ENCODE data around the gene ACLY.
"Not testable (repeated sequence)": the region's sequence is repeated elsewhere in the genome, so short reads cannot be mapped to it uniquely, and the experiment has no call there.

ACLY gene

DNA sequence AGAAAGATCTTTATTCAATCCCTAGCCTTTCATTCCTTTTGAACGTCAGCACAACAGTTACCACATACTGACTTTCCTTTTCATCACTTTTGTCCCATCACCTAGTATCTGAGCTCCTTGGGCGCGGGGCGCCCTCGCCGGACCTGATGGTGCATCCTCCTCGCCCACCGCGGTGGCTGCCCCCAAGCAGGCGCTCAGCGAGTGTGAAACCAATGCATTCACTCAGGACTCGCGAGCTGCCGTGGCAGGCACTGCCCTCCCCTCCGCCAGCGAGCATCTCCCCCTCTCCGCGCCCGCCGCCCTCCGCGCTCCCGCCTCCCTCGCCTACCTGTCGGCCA lies 54.3 kb downstream of the ACLY start:
- DNase-seq (ENCODE audit: low spot score in 2 of 2) (no peak), ATAC-seq (ENCODE audit: low read depth) (no peak)
- Mint-ChIP-seq H3K4me1 (peaks cover 13% of the 10 kb centered on the region), H3K27ac (no peak overlapping the region), H3K4me3 (no peak overlapping the region), H3K9me3 (no peaks in the 10 kb centered on the region), H3K27me3 (no peaks in the 10 kb centered on the region), H3K36me3 (peaks cover 4% of the 10 kb centered on the region)

DNA sequence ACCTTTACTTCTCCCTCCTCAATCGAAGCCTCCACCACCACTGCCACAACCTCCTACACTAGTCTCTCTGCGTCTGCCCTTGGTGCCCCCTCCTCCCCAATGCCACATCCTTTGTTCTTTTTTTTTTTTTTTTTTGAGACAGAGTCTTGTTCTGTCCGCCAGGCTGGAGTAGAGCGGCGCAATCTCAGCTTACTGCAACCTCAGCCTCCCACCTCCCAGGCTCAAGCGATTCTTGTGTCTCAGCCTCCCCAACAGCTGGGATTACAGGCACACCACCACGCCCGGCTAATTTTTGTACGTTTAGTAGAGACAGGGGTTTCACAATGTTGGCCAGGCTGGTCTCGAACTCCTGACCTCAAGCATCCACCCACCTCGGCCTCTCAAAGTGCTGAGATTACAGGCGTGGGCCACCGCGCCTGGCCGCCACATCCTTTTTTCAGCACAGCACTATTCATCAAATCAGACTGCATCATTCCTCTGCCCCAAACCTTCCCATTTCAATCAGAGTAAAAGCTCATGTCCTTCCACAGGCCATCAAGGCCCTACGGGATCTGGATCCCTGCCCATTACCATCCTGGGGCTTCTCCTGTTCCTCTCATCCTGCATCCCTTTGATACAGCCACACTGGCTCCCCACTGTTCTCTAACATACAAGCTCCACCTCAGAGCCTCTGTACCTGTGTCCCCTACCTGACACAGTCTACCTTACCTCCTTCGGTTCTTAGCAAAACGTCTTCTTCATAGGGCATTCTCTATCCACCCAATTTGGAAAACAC lies 55.5 kb downstream of the ACLY start:
- peaks cover 13% of the 10 kb centered on the region for H3K4me1 Mint-ChIP-seq
- no peaks in the 10 kb centered on the region for H3K9me3 Mint-ChIP-seq
- H3K27me3 Mint-ChIP-seq: no peaks in the 10 kb centered on the region
- ATAC-seq (ENCODE audit: low read depth): no peak
- no peak overlapping the region for H3K4me3 Mint-ChIP-seq
- peaks cover 2% of the 10 kb centered on the region for H3K36me3 Mint-ChIP-seq
- DNase-seq (ENCODE audit: low spot score in 2 of 2): no peak
- no peak overlapping the region for H3K27ac Mint-ChIP-seq

DNA sequence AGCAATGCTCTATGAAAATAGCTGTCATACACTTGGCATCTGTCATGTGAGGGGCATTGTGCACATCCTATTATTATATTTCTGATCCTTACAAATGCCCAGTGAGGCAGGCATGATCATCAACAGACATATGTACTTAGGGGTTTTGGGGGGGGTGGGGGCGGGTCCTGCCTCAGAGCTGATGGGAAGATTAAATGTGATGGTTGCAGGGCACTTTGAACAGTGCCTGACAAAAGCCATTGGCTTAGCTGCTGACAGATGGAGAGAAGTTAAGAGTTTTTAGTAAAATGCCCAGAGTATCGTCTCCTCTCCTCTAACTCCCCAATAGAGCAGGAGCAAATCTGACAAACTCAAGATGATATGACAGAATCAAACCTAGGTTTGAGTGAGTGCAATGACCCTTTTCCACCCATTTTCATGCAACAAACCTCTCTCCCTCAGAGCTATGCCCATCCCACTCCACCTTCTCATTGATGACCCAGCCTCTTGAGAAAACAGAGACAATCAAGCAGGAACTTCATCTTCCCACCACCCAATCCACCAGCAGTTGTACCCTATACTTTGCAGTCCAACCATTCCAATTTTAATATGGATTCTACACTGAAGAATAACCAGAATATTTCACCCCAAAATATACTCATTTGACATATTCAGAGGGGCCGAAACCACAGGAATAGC lies 58.4 kb downstream of the ACLY start:
- Mint-ChIP-seq H3K4me3 (no peak overlapping the region), H3K4me1 (peaks cover 10% of the 10 kb centered on the region), H3K9me3 (no peaks in the 10 kb centered on the region), H3K27ac (no peak overlapping the region), H3K27me3 (no peaks in the 10 kb centered on the region), H3K36me3 (peaks cover 4% of the 10 kb centered on the region)
- DNase-seq (ENCODE audit: low spot score in 2 of 2) (no peak), ATAC-seq (ENCODE audit: low read depth) (no peak)

DNA sequence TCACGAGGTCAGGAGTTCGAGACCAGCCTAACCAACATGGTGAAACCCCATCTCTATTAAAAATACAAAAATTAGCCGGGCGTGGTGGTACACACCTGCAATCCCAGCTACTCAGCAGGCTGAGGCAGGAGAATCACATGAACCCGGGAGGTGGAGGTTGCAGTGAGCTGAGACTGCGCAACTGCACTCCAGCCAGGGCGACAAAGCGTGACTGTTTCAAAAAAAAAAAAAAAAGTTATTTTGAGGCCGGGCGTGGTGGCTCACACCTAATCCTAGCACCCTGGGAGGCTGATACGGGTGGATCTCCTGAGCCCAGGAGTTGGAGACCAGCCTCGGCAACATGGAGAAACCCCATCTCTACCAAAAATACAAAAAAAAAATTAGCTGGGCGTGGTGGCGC lies 67.4 kb downstream of the ACLY start:
- not testable (repeated sequence) for H3K4me3 Mint-ChIP-seq; H3K9me3 Mint-ChIP-seq; H3K27me3 Mint-ChIP-seq; H3K36me3 Mint-ChIP-seq; H3K27ac Mint-ChIP-seq; DNase-seq (ENCODE audit: low spot score in 2 of 2)
- H3K4me1 Mint-ChIP-seq: peaks cover 11% of the 10 kb centered on the region
- peak; percentile 53 for ATAC-seq (ENCODE audit: low read depth)

DNA sequence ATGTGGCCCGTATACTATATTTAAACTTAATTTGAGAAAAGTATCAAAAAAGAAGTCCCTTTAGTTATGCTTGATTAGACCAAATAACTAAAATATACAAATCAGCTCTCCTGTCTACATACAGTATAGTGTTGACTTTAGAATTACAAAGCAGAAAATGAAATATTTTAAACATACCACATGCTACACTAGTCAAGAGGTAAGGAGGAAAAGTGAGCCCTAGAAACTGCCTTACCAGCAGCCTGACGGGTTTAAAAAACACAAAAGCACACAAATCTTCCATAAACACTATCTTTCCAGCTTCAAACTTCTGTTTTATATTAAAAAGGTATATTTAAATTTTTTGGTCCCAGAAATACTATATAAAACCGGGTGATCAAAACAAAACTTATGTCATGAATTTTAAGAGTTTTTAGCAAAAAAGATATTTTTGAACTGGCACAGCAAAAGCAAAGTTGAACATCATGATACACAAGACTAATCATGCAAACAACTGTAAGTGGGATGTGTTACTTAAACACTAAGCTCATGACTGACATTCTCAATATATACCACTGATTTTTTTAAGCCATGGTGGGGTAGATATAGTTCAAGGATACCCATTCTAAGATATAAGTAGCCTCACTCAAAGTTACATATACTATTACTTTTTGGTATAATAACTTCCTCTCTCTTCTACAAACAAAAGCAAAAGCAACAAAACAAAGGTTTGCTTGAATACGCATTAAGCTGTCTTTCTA lies 69.3 kb downstream of the ACLY start:
- Mint-ChIP-seq H3K4me1 (peaks cover 14% of the 10 kb centered on the region), H3K4me3 (no peak overlapping the region)
- no peak for DNase-seq (ENCODE audit: low spot score in 2 of 2)

DNA sequence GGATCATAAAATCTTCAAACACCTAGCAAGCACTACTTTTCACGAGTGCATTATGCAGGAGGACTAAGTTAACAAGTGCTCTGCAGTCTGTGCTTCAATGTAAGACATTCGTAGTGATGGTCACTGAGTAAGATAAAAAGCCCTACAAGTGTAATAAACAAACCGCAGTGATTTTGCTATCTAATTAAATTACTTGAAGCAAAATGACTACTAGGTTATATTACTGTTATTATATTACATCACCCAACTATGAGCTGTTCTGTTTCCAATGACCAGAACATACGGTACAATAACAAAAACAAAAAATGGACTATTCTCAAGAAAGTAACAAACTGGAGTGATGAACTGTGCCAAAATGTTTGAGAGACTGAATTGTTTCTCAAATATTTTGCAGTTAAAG lies 70.0 kb downstream of the ACLY start:
- Mint-ChIP-seq H3K4me3 (no peak overlapping the region), H3K4me1 (peaks cover 14% of the 10 kb centered on the region), H3K27me3 (no peaks in the 10 kb centered on the region), H3K27ac (no peak overlapping the region), H3K36me3 (peaks cover 2% of the 10 kb centered on the region), H3K9me3 (no peaks in the 10 kb centered on the region)
- no peak for DNase-seq (ENCODE audit: low spot score in 2 of 2)
- ATAC-seq (ENCODE audit: low read depth): no peak

More for the DNA sequence above, 69.3 kb downstream of the ACLY start:
- no peak for ATAC-seq (ENCODE audit: low read depth)
- H3K9me3 Mint-ChIP-seq: no peaks in the 10 kb centered on the region
- no peaks in the 10 kb centered on the region for H3K27me3 Mint-ChIP-seq
- H3K27ac Mint-ChIP-seq: no peak overlapping the region
- peaks cover 3% of the 10 kb centered on the region for H3K36me3 Mint-ChIP-seq

DNA sequence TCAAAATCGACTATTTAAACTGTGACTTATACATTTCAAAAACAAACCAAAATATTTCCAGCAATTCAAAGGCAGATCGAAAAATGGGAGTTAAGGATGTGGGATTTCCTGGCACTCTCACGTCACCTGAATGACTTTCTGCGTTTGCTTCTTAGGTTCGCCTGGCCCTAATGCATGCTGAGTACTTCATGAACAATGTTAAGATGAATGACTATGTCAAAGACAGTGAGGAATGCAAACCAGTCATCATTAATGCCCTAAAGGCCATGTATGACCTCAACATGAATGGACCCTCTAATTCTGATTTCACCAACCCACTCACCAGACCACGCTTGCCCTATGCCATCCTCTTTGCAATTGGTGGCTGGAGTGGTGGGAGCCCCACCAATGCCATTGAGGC lies 73.8 kb downstream of the ACLY start:
- Mint-ChIP-seq H3K27me3 (no peaks in the 10 kb centered on the region), H3K4me1 (peaks cover 6% of the 10 kb centered on the region), H3K27ac (no peak overlapping the region), H3K9me3 (no peaks in the 10 kb centered on the region), H3K36me3 (peaks cover 2% of the 10 kb centered on the region), H3K4me3 (no peak overlapping the region)
- ATAC-seq (ENCODE audit: low read depth): no peak
- no peak for DNase-seq (ENCODE audit: low spot score in 2 of 2)

DNA sequence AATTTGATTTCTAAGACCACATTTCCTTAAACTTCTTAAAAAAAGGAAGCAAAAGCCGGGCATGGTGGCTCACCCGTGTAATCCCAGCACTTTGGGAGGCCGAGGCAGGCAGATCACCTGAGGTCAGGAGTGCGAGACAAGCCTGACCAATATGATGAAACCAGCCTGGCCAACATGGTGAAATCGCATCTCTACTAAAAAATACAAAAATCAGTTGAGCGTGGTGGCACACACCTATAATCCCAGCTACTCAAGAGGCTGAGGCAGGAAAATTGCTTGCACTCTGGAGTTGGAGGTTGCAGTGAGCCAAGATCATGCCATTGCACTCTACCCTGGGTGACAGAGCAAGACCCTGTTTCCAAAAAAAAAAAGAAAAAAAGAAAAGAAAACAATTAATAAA lies 78.0 kb downstream of the ACLY start:
- not testable (repeated sequence) for H3K36me3 Mint-ChIP-seq; H3K4me1 Mint-ChIP-seq; H3K4me3 Mint-ChIP-seq; H3K27ac Mint-ChIP-seq; H3K9me3 Mint-ChIP-seq; H3K27me3 Mint-ChIP-seq; DNase-seq (ENCODE audit: low spot score in 2 of 2); ATAC-seq (ENCODE audit: low read depth)

DNA sequence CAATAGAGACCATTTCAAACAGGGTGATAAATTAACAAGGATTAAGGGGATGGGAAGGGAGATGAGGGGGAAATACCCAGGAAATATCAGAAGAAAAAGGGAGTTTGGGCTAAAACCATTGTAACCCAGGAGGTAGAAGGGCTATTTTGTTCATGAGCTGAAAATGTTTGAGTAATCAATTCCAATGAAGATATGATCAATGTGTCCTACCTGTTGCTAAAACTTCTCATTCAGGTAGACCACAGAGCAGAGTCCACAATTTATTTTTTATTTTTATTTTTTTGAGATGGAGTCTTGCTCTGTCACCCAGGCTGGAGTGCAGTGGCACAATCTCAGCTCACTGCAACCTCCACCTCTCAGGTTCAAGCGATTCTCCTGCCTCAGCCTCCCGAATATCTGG lies 79.3 kb downstream of the ACLY start:
- H3K4me3 Mint-ChIP-seq; DNase-seq (ENCODE audit: low spot score in 2 of 2); H3K4me1 Mint-ChIP-seq; H3K36me3 Mint-ChIP-seq; H3K27ac Mint-ChIP-seq; H3K27me3 Mint-ChIP-seq; H3K9me3 Mint-ChIP-seq; ATAC-seq (ENCODE audit: low read depth): not testable (repeated sequence)

DNA sequence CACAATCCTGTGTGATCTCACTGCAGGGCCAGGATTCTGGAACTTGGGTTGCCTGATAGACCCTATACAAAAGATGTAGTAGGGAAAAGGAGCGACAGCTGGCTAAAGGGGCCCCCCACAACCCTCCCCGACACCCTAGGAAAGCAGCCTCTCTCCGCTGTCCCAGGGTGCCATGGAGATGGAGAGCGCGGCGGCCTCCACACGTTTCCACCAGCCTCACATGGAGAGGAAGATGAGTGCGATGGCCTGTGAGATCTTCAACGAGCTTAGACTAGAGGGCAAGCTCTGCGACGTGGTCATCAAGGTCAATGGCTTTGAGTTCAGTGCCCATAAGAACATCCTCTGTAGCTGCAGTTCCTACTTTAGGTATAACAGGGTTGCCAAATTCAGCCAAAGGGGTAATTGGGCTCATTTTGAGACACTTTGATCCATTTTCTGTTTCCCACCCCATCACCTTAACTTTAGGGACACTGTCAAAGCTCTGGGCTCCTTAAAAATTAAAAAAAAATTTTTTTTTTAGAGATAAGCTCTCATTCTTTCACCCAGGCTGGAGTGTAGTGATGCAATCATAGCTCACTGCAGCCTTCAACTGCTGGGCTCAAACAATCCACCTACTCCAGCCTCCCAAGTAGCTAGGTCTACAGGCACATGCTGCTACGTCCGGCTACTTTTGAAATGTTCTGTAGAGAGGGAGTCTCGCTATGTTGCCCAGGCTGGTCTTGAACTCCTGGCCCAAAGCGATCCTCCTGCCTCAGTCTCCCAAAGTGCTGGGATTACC lies 80.8 kb downstream of the ACLY start, which contains the start of gene KLHL10:
TSS of gene KLHL10 (plus strand) at position 65 of the 778 bp plus-strand sequence. CDS start at position 173, 108 bp downstream.
- peaks cover under 1% of the 10 kb centered on the region for H3K36me3 Mint-ChIP-seq
- H3K4me1 Mint-ChIP-seq: peaks cover 7% of the 10 kb centered on the region
- H3K9me3 Mint-ChIP-seq: no peaks in the 10 kb centered on the region
- H3K27me3 Mint-ChIP-seq: peaks cover 2% of the 10 kb centered on the region
- peak within 1 kb of the TSS; percentile 80 for H3K4me3 Mint-ChIP-seq
- ATAC-seq (ENCODE audit: low read depth) (no peak), DNase-seq (ENCODE audit: low spot score in 2 of 2) (no peak)
- peak within 1 kb of the TSS; percentile 41 for H3K27ac Mint-ChIP-seq

DNA sequence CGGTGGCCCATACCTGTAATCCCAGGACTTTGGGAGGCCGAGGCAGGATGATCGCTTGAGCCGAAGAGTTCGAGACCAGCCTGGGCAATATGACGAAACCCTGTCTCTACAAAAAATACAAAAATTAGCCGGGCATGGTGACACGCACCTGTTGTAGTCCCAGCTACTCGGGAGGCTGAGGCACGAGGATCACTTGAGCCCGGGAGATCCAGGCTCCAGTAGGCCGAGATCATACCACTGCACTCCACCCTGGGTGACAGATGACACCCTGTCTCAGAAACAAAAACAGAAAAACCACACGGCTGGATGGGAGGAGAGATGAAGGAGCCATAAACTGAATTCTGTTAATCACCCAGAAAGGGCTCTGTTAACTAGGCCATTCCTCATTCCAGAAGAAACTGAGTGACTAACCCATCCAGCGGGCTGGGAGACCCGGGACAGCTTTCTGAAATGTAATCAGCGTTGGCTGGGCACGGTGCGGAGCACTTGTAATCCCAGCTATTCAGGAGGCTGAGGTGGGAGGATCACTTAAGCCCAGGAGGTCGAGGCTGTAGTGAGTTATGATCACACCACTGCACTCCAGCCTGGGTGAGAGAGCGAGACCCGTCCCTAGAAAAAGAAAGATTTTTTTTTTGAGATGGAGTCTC lies 82.1 kb downstream of the ACLY start:
- no peaks in the 10 kb centered on the region for H3K9me3 Mint-ChIP-seq
- H3K36me3 Mint-ChIP-seq: peaks cover 3% of the 10 kb centered on the region
- DNase-seq (ENCODE audit: low spot score in 2 of 2): no peak
- H3K27me3 Mint-ChIP-seq: peaks cover 2% of the 10 kb centered on the region
- peak overlapping the region; percentile 80 for H3K4me3 Mint-ChIP-seq
- peak overlapping the region; percentile 41 for H3K27ac Mint-ChIP-seq
- peaks cover 7% of the 10 kb centered on the region for H3K4me1 Mint-ChIP-seq
- ATAC-seq (ENCODE audit: low read depth): no peak

DNA sequence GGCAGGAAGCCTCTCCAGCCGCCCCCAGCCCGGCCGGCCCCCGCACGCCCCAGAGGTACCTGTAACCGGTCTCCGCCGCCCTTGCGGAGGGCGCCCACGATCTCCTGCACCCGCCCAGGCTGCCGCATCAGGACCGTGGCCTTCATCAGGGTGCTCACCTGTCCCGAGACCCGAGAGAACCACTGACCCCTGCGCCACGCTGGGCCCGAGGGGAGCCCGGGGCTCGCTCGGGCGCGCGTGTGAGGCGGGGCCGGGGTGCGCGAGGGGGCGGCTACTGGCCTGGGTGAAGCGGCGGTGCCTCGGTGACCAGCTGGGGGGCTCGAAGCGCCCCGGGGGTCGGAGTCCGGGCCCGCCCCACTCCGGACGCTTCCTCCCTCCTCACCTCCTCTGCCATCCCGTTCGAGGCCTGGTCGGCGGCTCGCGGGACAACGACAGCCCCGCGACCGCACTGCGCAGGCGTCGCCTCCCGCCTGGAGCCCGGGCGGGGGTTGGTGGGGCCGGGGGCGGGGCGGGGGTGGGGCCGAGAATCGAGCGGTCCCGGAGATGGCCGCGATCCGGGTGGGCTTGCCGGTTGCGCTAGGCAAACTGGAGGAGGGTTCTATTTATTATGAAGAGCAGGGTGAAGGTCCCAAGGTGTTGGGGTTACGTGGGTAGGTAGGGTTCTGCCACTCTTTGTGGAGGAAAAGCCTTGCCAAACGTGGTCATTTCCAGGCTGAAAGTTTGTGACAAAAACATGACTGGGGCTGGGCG lies 82.8 kb downstream of the ACLY start, which contains the start of gene NT5C3B:
TSS of gene NT5C3B (minus strand) at position 433 of the 750 bp plus-strand sequence. CDS start at position 394, 39 bp downstream.
- Mint-ChIP-seq H3K4me1 (peaks cover 7% of the 10 kb centered on the region), H3K36me3 (peaks cover 6% of the 10 kb centered on the region), H3K27me3 (peaks cover 2% of the 10 kb centered on the region), H3K9me3 (no peaks in the 10 kb centered on the region), H3K4me3 (peak within 1 kb of the TSS; percentile 85), H3K27ac (peak within 1 kb of the TSS; percentile 63)
- DNase-seq (ENCODE audit: low spot score in 2 of 2): peak; percentile 41 to 62
- peak; percentile 85 for ATAC-seq (ENCODE audit: low read depth)

Data from memory B cell (primary cell).